TTC549 (cell line): ENCODE data around the gene CIZ1.

Experiments
- FAIRE-seq: peaks from 2 replicates; lab custom pipeline; 2012; peaks lifted over from hg19 to GRCh38; lab: Jason Lieb, UNC

CIZ1 gene

GRCh38 chr9:128163027-128163515, 28.3 kb downstream of the CIZ1 start:
- no peak for FAIRE-seq

- FAIRE-seq = no peak
These were observed 29.0 kb downstream of the CIZ1 start for GRCh38 chr9:128162215-128163026.

GRCh38 chr9:128161215-128161902, 30.0 kb downstream of the CIZ1 start:
- no peak for FAIRE-seq

GRCh38 chr9:128160603-128160987, 30.8 kb downstream of the CIZ1 start:
- FAIRE-seq = no peak

GRCh38 chr9:128159784-128160602, 31.4 kb downstream of the CIZ1 start, which contains the start of gene BBLN:
TSS of gene BBLN (plus strand) at chr9:128160265. CDS start at chr9:128160408, 143 bp downstream.
- FAIRE-seq = no peak

- no peak for FAIRE-seq
These were observed 31.9 kb downstream of the CIZ1 start for GRCh38 chr9:128159522-128159783.

GRCh38 chr9:128155736-128156500, 35.5 kb downstream of the CIZ1 start:
- FAIRE-seq = no peak

GRCh38 chr9:128153947-128154695, 37.3 kb downstream of the CIZ1 start:
- no peak for FAIRE-seq

- FAIRE-seq = no peak
These were observed 38.1 kb downstream of the CIZ1 start for GRCh38 chr9:128153060-128153946.

- FAIRE-seq = no peak
These were observed 39.0 kb downstream of the CIZ1 start for GRCh38 chr9:128152133-128153059.

GRCh38 chr9:128151309-128152132, 39.9 kb downstream of the CIZ1 start:
- no peak for FAIRE-seq

GRCh38 chr9:128150594-128151308, 40.6 kb downstream of the CIZ1 start:
- FAIRE-seq = no peak

- FAIRE-seq = no peak
These were observed 41.3 kb downstream of the CIZ1 start for GRCh38 chr9:128149951-128150593.

GRCh38 chr9:128149001-128149701, 42.2 kb downstream of the CIZ1 start, which contains the start of gene LCN2:
TSS of gene LCN2 (plus strand) at chr9:128149453. CDS start at chr9:128149526, 73 bp downstream.
- FAIRE-seq = no peak

- FAIRE-seq = no peak
These were observed 42.8 kb downstream of the CIZ1 start for GRCh38 chr9:128148509-128149000.

GRCh38 chr9:128146591-128147120, 44.7 kb downstream of the CIZ1 start:
- FAIRE-seq = no peak
